SH-SY5Y (cell line): ENCODE results near the gene PASK.

Experiments used
- GATA2 ChIP-seq: IDR thresholded peaks from 2 replicates; pipeline ENCODE4 v1.6.1; 2011; ENCODE audit warnings: mild to moderate bottlenecking, low read depth, low read length
- GATA3 ChIP-seq: IDR thresholded peaks from 2 replicates; pipeline ENCODE4 v1.6.1; 2011; ENCODE audit warnings: low read depth, mild to moderate bottlenecking, low read length, moderate library complexity

- no peak for TF ChIP-seq GATA2
- TF ChIP-seq GATA3, result no peak
These were observed 40.0 kb upstream of the PASK start for GRCh38 chr2:241189093-241189855.
